Nephron progenitor cell (in vitro differentiated cells): Measurements from ENCODE around the gene ACOT8.

Experiments used
- DNase-seq: peaks from one replicate; pipeline ENCODE4 v3.0.0; 2021
- H3K27ac Mint-ChIP-seq: 2 replicates; pipeline ENCODE4 v1.8.0; 2021; ENCODE audit warnings: mild to moderate bottlenecking, moderate library complexity, mixed read lengths
- H3K27me3 Mint-ChIP-seq: 2 replicates; pipeline ENCODE4 v1.8.0; 2021; ENCODE audit warnings: mild to moderate bottlenecking, low read depth, mixed read lengths; ENCODE audit not compliant: poor library complexity
- H3K36me3 Mint-ChIP-seq: 2 replicates; pipeline ENCODE4 v1.8.0; 2021; ENCODE audit warnings: low read depth, mixed read lengths
- H3K4me1 Mint-ChIP-seq: 2 replicates; pipeline ENCODE4 v1.8.0; 2021; ENCODE audit warnings: mixed read lengths
- H3K4me3 Mint-ChIP-seq: 2 replicates; pipeline ENCODE4 v1.8.0; 2021; ENCODE audit warnings: mild to moderate bottlenecking, moderate library complexity, mixed read lengths
- H3K9me3 Mint-ChIP-seq: 2 replicates; pipeline ENCODE4 v1.8.0; 2021; ENCODE audit warnings: mild to moderate bottlenecking, moderate library complexity, mixed read lengths
- CTCF ChIP-seq: fragments of 200-600 bp; sonication (generic); IDR thresholded peaks from 2 replicates; pipeline ENCODE4 v1.5.0; 2021; ENCODE audit warnings: antibody characterized with exemption

The ACOT8 gene

GRCh38 chr20:45814314-45814713, 42.9 kb downstream of the ACOT8 start:
- Mint-ChIP-seq H3K9me3 (no peaks in the 10 kb centered on the region), H3K4me3 (peak overlapping the region; percentile 30), H3K27ac (peak overlapping the region; percentile 19), H3K4me1 (peaks cover 41% of the 10 kb centered on the region), H3K27me3 (peaks cover under 1% of the 10 kb centered on the region), H3K36me3 (peaks cover 55% of the 10 kb centered on the region)
- DNase-seq, result no peak
- no peak for TF ChIP-seq CTCF

GRCh38 chr20:45813489-45813888, 43.7 kb downstream of the ACOT8 start:
- no peak for TF ChIP-seq CTCF
- Mint-ChIP-seq H3K27me3 (no peaks in the 10 kb centered on the region), H3K36me3 (peaks cover 62% of the 10 kb centered on the region), H3K4me1 (peaks cover 41% of the 10 kb centered on the region), H3K9me3 (no peaks in the 10 kb centered on the region), H3K27ac (peak overlapping the region; percentile 86), H3K4me3 (peak overlapping the region; percentile 98)
- no peak for DNase-seq

- H3K27ac Mint-ChIP-seq, result peak overlapping the region; percentile 91
- H3K4me3 Mint-ChIP-seq, result peak overlapping the region; percentile 98
- no peaks in the 10 kb centered on the region for H3K27me3 Mint-ChIP-seq
- H3K36me3 Mint-ChIP-seq, result peaks cover 67% of the 10 kb centered on the region
- no peaks in the 10 kb centered on the region for H3K9me3 Mint-ChIP-seq
- DNase-seq, result no peak
- TF ChIP-seq CTCF, result no peak
- H3K4me1 Mint-ChIP-seq, result peaks cover 41% of the 10 kb centered on the region
Observed at GRCh38 chr20:45813006-45813340, 44.2 kb downstream of the ACOT8 start.

- Mint-ChIP-seq H3K27me3 (no peaks in the 10 kb centered on the region), H3K4me3 (peak within 1 kb of the TSS; percentile 98), H3K27ac (peak within 1 kb of the TSS; percentile 91), H3K9me3 (no peaks in the 10 kb centered on the region), H3K36me3 (peaks cover 69% of the 10 kb centered on the region), H3K4me1 (peaks cover 37% of the 10 kb centered on the region)
- peak; percentile 92 for DNase-seq
- no peak for TF ChIP-seq CTCF
Observed at GRCh38 chr20:45812157-45813005, 44.8 kb downstream of the ACOT8 start, which contains the start of gene UBE2C. Gene UBE2C, plus strand, starts transcription at chr20:45812644. Its CDS starts 52 bp downstream, at chr20:45812696.

- H3K27me3 Mint-ChIP-seq, result no peaks in the 10 kb centered on the region
- TF ChIP-seq CTCF, result no peak
- H3K36me3 Mint-ChIP-seq, result peaks cover 64% of the 10 kb centered on the region
- peaks cover 20% of the 10 kb centered on the region for H3K4me1 Mint-ChIP-seq
- no peak overlapping the region for H3K4me3 Mint-ChIP-seq
- no peak for DNase-seq
- no peaks in the 10 kb centered on the region for H3K9me3 Mint-ChIP-seq
- peak overlapping the region; percentile 5 for H3K27ac Mint-ChIP-seq
Observed at GRCh38 chr20:45810191-45810970, 46.8 kb downstream of the ACOT8 start.
